Activated naive CD8-positive, alpha-beta T cell (primary cell): ENCODE results near the gene SCAI.

Experiments
- H3K27ac Mint-ChIP-seq: one replicate; pipeline ENCODE4 v1.8.0; 2021; ENCODE audit warnings: mixed read lengths
- H3K27me3 Mint-ChIP-seq: one replicate; pipeline ENCODE4 v1.8.0; 2021; ENCODE audit warnings: mixed read lengths
- H3K36me3 Mint-ChIP-seq: one replicate; pipeline ENCODE4 v1.8.0; 2021; ENCODE audit warnings: mixed read lengths
- H3K4me1 Mint-ChIP-seq: one replicate; pipeline ENCODE4 v1.8.0; 2021; ENCODE audit warnings: low read depth, mixed read lengths
- H3K4me3 Mint-ChIP-seq: one replicate; pipeline ENCODE4 v1.8.0; 2021; ENCODE audit warnings: mild to moderate bottlenecking, mixed read lengths
- H3K9me3 Mint-ChIP-seq: one replicate; pipeline ENCODE4 v1.8.0; 2021; ENCODE audit warnings: low read depth, mixed read lengths

Gene SCAI

GRCh38 chr9:125161284-125161918 lies 18.1 kb upstream of the SCAI start:
- Mint-ChIP-seq H3K4me1 (peaks cover 22% of the 10 kb centered on the region), H3K27me3 (no peaks in the 10 kb centered on the region), H3K27ac (peak overlapping the region; percentile 41), H3K4me3 (no peak overlapping the region), H3K36me3 (peaks cover 6% of the 10 kb centered on the region), H3K9me3 (no peaks in the 10 kb centered on the region)

GRCh38 chr9:125160750-125161149 lies 17.4 kb upstream of the SCAI start:
- Mint-ChIP-seq H3K4me3 (no peak overlapping the region), H3K27me3 (no peaks in the 10 kb centered on the region), H3K4me1 (peaks cover 18% of the 10 kb centered on the region), H3K9me3 (no peaks in the 10 kb centered on the region), H3K27ac (peak overlapping the region; percentile 41), H3K36me3 (peaks cover 6% of the 10 kb centered on the region)

GRCh38 chr9:125156551-125156950 lies 13.2 kb upstream of the SCAI start:
- Mint-ChIP-seq H3K4me3 (no peak overlapping the region), H3K27ac (no peak overlapping the region), H3K27me3 (no peaks in the 10 kb centered on the region)

GRCh38 chr9:125153712-125154367 lies 10.5 kb upstream of the SCAI start:
- Mint-ChIP-seq H3K4me3 (no peak overlapping the region), H3K36me3 (peaks cover 5% of the 10 kb centered on the region), H3K4me1 (peaks cover 2% of the 10 kb centered on the region), H3K27me3 (no peaks in the 10 kb centered on the region), H3K9me3 (no peaks in the 10 kb centered on the region), H3K27ac (no peak overlapping the region)

More at GRCh38 chr9:125156551-125156950, 13.2 kb upstream of the SCAI start:
- peaks cover 9% of the 10 kb centered on the region for H3K36me3 Mint-ChIP-seq
- peaks cover 12% of the 10 kb centered on the region for H3K4me1 Mint-ChIP-seq
- no peaks in the 10 kb centered on the region for H3K9me3 Mint-ChIP-seq

- Mint-ChIP-seq H3K9me3 (no peaks in the 10 kb centered on the region), H3K27ac (no peak overlapping the region), H3K27me3 (no peaks in the 10 kb centered on the region), H3K4me1 (peaks cover 2% of the 10 kb centered on the region), H3K36me3 (peaks cover 3% of the 10 kb centered on the region), H3K4me3 (no peak overlapping the region)
These were observed 8.4 kb upstream of the SCAI start for GRCh38 chr9:125151730-125152129.

GRCh38 chr9:125150349-125151245 lies 7.3 kb upstream of the SCAI start:
- Mint-ChIP-seq H3K27ac (peak overlapping the region; percentile 46), H3K36me3 (peaks cover 3% of the 10 kb centered on the region), H3K9me3 (no peaks in the 10 kb centered on the region), H3K27me3 (no peaks in the 10 kb centered on the region), H3K4me1 (peaks cover 4% of the 10 kb centered on the region), H3K4me3 (no peak overlapping the region)

GRCh38 chr9:125147401-125147951 lies 4.1 kb upstream of the SCAI start:
- Mint-ChIP-seq H3K27ac (no peak overlapping the region), H3K4me1 (peaks cover 13% of the 10 kb centered on the region), H3K9me3 (no peaks in the 10 kb centered on the region), H3K4me3 (no peak overlapping the region), H3K27me3 (no peaks in the 10 kb centered on the region), H3K36me3 (no peaks in the 10 kb centered on the region)

- Mint-ChIP-seq H3K27me3 (no peaks in the 10 kb centered on the region), H3K4me3 (no peak overlapping the region), H3K27ac (no peak overlapping the region), H3K4me1 (peaks cover 25% of the 10 kb centered on the region), H3K9me3 (no peaks in the 10 kb centered on the region), H3K36me3 (no peaks in the 10 kb centered on the region)
These were observed 2.9 kb upstream of the SCAI start for GRCh38 chr9:125146247-125146646.

GRCh38 chr9:125145425-125145824 lies 2.1 kb upstream of the SCAI start:
- Mint-ChIP-seq H3K36me3 (no peaks in the 10 kb centered on the region), H3K4me3 (no peak overlapping the region), H3K27me3 (no peaks in the 10 kb centered on the region), H3K9me3 (no peaks in the 10 kb centered on the region), H3K4me1 (peaks cover 27% of the 10 kb centered on the region), H3K27ac (no peak overlapping the region)

GRCh38 chr9:125142560-125143376 lies 560 bp downstream of the SCAI start:
- no peaks in the 10 kb centered on the region for H3K27me3 Mint-ChIP-seq
- peaks cover 32% of the 10 kb centered on the region for H3K4me1 Mint-ChIP-seq
- peak overlapping the region; percentile 90 for H3K27ac Mint-ChIP-seq
- no peaks in the 10 kb centered on the region for H3K9me3 Mint-ChIP-seq
- H3K4me3 Mint-ChIP-seq, result peak overlapping the region; percentile 97
- H3K36me3 Mint-ChIP-seq, result no peaks in the 10 kb centered on the region

GRCh38 chr9:125141751-125142150 lies 1.6 kb downstream of the SCAI start:
- H3K4me1 Mint-ChIP-seq, result peaks cover 32% of the 10 kb centered on the region
- H3K9me3 Mint-ChIP-seq, result no peaks in the 10 kb centered on the region
- H3K36me3 Mint-ChIP-seq, result no peaks in the 10 kb centered on the region
- H3K4me3 Mint-ChIP-seq, result peak overlapping the region; percentile 97
- H3K27me3 Mint-ChIP-seq, result no peaks in the 10 kb centered on the region
- H3K27ac Mint-ChIP-seq, result no peak overlapping the region

- Mint-ChIP-seq H3K4me1 (peaks cover 30% of the 10 kb centered on the region), H3K4me3 (peak overlapping the region; percentile 97), H3K27me3 (no peaks in the 10 kb centered on the region), H3K9me3 (no peaks in the 10 kb centered on the region), H3K27ac (no peak overlapping the region), H3K36me3 (no peaks in the 10 kb centered on the region)
These were observed 2.1 kb downstream of the SCAI start for GRCh38 chr9:125141251-125141650.

- H3K4me1 Mint-ChIP-seq, result peaks cover 30% of the 10 kb centered on the region
- H3K4me3 Mint-ChIP-seq, result no peak overlapping the region
- no peaks in the 10 kb centered on the region for H3K27me3 Mint-ChIP-seq
- no peak overlapping the region for H3K27ac Mint-ChIP-seq
- H3K36me3 Mint-ChIP-seq, result no peaks in the 10 kb centered on the region
- H3K9me3 Mint-ChIP-seq, result no peaks in the 10 kb centered on the region
These were observed 2.8 kb downstream of the SCAI start for GRCh38 chr9:125140576-125140975.

GRCh38 chr9:125137200-125137599 lies 6.1 kb downstream of the SCAI start:
- H3K27ac Mint-ChIP-seq, result no peak overlapping the region
- no peak overlapping the region for H3K4me3 Mint-ChIP-seq
- no peaks in the 10 kb centered on the region for H3K27me3 Mint-ChIP-seq
- peaks cover 31% of the 10 kb centered on the region for H3K4me1 Mint-ChIP-seq
- H3K36me3 Mint-ChIP-seq, result peaks cover 7% of the 10 kb centered on the region
- peaks cover 8% of the 10 kb centered on the region for H3K9me3 Mint-ChIP-seq
